HG02885 (cell line): Measurements from ENCODE around the gene NOTUM.
"Not testable (repeated sequence)": the region's sequence is repeated elsewhere in the genome, so short reads cannot be mapped to it uniquely, and the experiment has no call there.

Experiments
- ATAC-seq: cut with Tn5 transposase; IDR thresholded peaks from one replicate; pipeline ENCODE4 v1.9.1; 2021; ENCODE audit warnings: mild to moderate bottlenecking; ENCODE audit not compliant: unreplicated experiment, poor library complexity

Gene NOTUM

DNA sequence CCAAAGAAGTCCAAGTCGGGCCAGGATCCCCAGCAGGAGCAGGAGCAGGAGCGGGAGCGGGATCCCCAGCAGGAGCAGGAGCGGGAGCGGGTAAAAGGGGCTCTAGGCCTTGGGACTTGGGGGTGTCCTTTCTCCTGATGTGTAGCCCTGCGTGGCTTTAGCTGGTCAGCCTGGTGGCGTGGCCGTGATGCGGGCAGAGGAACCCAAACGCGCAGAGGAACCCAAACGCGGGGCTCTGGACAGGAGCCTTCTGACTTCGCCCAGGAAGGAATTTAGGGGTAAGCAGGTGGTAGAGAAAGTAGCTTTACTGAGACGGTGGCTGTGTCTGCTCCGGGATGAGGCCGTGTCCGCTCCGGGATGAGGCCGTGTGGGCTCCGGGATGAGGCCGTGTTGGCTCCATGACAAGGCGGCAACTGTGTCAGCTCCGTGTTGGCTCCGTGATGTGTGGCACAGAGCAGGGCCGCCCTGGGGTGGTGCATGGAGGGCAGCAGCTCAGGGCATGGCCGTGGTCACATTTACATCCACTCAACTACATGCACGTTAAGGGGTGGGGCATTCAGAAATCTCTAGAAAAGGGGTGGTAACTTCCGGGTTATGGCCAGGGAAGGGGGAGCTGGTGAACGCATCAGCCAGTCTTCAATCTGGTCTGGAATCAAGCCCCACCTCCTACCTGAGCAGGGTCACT lies 35.9 kb upstream of the NOTUM start:
- ATAC-seq, result no peak

DNA sequence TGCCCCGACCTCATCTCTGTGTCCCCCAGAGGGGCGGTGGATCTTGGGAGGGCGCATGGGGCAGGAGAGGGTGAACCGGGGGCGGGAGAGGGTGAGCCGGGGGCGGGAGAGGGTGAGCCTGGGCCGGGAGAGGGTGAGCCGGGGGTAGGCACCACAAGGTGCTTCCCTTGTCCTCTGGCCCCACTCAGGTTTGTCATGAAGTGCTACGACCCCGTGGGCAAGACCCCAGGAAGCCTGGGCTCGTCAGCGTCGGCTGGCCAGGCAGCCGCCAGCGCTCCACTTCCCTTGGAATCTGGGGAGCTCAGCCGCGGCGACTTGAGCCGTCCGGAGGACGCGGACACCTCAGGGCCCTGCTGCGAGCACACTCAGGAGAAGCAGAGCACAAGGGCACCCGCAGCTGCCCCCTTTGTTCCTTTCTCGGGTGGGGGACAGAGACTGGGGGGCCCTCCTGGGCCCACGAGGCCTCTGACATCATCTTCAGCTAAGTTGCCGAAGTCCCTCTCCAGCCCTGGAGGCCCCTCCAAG lies 35.3 kb upstream of the NOTUM start:
- ATAC-seq, result no peak

DNA sequence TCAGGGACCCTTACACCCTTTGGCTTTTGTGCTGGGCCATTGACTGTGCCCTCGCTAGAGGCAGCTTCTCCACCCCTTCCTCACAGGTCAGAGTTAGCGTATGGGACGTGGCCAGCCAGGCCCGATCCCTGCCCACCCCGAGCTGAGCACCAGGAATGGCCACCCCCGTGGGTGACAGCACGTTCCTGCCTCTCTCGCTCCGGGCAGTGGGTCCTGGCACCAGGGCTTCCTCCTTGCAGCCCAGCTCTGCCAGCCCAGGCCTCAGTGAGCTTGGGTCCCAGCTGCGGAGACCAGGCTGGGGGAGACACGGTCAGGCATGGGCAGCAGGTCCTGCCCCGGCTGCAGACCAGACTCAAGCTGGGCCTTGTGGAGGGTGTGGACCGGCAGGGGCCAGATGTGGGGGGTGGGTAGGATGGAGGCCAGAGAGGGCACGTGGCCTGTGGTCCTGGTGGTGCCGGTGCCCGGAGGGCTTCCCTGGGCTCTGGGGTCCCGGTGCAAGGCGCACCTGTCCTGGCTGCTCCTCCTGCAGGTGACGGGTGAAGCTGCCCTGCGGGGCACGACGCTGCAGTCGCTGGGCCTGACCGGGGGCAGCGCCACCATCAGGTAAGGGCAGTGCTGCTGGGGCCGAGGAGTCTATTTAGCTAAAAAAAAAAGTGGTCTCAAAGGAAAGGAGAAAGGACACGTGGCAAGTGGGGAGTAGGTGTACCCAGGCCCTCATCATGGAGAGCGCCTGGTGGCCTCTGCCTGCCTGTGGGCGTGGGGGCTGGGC lies 34.7 kb upstream of the NOTUM start:
- ATAC-seq, result no peak

DNA sequence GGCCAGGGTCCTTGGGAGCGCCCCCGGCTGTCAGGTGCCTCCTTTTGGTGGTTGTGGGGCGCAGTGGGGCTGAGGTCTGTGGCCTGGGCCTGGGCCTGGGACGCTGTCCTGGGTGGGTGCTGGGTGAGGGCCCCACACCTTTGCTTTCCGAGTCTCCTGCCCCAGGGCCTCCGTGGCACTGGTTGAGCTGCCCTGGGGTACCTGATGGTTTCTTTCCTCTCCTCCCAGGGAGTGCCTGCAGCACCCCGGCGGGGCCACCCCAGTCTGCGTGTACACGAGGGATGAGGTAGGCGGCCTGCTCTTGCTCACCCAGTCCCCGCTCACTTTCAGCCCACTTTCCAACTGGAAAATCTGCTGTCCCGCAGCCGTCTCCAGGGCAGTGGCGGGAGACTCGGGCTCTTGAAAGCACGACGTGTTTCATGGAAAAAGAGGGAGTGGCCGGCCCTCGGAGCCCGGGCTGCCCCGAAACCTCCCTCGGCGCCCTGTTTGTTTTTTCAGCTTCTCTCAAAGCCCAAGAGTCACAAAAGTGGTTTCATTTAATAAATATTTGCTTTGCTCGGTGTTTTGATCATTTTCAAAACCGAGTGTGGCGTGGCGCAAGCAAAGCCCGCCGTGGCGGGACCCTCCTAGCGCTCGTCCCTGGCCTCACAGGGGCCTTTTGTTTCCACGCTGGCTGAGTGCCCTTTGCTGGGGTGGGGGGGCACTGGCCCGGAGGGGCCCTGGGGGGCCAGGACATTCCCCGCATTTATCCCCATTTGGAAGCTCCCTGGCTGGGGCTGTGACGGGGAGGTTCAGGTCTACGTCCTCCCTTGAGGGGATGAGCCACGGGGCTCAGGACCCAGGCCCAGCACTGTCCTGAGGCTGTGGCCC lies 33.8 kb upstream of the NOTUM start:
- no peak for ATAC-seq

DNA sequence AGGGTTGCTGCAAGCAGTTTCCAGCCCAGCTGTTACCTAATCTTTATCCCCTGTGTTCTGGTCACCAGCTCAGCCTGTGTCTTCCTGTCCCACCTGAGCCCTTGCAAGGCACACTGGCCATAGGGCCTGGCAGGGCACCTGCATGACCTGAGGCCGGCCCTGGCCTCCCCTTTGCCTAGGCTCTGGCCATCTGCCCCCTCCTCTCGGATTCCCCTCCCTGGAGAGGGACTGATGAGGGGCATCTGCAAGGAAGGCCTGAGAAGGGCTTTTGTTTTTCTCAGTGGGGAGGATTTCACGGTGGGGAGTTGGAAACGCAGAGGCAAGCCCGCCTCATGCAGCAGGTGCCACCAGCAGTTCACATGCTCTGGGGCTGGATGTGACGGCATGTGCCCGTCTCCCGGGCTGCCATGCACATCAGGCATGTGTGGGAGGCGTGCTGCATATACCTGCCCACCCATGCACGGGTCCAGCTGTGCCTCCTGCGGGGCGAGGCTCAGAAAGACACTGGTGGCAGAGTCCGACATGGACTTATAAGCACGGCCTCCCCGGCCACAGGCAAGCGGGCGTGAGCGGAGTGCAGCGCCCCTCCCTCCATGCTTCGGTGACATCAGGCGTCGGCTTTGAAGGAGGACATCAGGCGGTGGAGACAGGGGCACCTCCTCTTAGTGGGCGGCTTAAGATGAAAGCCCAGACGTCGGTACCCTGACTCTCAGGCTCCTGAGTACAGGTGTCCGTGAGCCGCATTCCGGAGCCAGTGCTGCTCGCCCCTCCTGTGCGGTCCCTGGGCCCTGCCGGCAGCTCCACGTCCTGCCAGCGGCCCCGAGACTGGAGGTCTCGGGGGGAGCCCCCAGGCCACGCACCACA lies 33.0 kb upstream of the NOTUM start:
- no peak for ATAC-seq

DNA sequence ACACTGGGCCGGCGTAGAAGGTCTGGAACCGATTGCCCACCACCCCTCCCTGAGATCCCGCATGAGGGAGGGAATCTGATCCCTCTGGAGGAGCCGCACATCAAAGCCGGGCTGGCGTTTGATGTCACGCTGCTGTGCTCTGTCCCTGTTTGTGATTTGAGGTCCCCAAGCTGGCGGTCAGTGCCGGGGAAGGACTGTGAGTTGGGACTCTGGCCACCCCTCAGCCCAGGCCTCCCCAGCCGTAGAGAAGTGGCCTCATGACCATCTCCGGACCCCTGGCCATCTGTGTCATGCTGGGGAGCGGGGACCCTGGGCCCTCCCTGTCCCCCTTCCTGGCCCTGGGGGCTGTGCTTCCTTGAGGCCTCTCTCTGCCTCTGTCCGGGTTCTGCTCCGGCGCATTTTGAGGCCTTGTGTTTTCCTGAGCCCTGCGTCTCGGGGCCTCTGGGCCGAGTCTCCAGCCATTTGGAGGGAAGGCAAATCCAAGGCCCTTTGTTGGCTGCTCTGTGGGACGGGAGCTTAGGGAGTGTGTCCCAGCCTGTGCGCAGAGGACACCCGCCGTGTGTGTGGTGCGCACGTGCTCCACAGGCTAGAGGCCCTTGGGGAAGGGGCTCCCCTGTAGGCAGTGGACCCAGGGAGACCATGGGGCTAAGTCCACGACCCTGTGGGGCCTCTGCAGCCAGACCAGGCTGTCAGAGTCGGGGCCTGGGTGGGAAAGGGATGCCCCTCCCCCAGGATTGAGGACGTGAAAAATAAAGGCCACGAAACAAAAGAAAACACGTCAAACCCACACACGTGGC lies 31.5 kb upstream of the NOTUM start:
- no peak for ATAC-seq

DNA sequence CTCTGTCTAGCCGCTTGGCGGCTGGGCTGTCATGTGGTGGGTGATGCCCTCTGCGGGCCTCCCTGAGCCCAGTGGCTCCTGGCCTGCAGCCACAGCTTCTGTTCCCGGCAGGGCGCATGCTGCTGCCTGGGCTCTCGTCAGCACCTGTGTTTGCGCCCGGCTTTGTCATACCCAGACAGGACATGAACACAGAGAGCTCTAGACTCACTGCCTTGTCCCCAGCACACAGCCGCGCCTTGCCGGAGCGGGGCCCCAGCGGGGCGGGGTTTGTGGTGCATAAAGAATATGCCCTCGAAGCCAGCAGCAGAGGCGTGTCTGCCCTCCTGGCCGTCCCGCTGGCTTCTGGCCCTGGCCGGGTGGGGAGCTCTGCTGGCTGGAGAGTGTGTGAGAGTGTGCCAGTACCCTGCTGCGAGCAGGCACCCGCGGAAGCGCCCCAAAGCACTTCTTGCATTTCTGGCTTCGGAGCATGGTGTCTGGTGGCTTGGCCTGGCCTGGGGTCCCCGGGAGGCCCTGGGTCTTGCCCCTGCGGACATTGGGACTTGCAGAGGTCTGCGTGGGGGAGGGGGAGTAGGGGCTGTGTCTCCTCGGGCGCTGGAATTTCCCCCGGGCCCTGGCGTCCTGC lies 30.8 kb upstream of the NOTUM start:
- ATAC-seq, result no peak

DNA sequence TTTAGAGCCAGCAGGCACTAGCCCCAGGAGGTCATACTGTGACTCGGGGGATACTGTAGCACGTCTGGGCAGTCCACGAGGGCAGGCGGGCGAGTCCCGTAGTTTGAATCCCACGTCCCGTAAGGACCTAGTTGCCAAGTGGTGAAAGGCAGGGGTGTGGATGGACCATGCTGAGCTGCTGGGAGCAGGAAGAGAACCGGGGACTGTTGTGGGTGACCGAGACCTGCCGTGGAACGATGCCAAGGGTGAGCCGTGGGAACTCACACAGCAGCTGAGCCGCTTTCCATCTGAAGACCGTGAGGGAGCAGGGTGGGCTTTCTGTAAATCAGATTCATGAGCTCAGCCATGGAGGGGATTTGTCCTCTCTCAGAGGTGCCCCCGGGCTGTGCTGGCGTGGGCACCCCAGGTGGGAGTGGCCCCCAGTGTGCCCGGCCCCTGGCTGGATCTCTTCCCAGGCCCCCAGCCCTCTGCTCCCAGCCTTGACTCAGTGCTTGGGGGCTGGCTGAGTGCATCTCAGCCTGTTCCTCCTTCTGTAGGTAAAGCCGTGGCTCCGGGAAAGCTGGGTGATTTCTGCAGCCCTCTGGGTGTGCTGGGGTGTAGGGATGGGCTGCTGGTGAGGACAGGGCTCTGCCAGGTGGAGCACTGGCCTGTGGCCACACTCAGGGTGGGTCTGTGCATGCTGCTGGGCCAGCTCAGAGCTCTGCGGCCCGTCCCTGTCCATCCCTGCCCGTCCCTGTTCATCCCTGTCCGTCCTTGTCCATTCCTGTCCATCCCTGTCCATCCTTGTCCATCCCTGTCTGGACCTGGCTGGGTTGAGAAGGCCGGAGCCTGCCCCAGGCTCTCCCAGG lies 30.1 kb upstream of the NOTUM start:
- no peak for ATAC-seq

DNA sequence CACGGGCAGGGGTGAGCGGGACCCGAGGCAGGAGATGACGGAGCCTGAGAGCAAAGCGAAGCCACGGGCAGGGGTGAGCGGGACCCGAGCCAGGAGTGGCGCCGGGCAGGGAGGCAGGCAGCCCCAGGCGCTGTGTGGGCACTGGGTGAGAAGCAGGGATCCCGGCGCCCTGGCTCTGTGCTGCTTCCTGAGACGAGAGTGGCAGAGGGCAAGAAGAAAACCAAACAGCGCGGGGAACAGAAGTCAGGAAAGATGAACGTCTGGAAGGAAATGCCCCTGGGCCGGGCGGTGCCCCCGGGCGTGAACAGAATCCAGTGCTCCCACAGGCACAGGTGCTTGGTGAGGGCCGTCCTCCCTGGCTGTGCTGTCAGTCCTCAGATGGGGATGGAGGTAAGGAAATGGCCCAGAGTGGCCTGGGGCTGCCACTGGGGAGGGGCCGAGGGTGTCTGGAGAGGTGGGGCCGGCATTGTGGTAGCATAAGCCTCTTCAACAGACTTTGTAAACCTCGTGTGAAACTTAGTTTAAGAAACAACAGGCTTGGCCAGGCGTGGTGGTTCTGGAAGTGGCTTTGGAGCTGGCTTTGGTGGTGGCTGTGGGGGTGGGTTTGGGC lies 26.3 kb upstream of the NOTUM start:
- no peak for ATAC-seq

DNA sequence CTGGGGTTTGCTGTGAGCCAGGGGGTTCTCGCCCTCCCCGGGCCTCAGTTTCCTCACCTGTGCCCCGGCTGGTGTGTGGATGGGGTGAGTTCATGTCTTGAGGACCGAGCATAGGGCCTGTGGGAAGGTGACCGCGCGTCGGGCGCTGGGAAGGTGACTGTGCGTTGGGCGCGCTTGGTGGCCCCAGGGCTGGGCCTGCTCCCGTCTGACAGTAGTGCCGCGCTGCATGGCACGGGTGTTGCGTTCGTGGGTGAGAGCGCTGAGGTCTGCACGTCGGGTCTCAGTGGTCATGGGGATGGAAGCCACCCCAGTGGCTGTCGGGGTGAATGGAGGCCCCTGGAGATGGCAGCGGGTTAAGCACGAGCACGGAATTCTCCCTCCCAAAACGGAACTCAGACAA lies 25.6 kb upstream of the NOTUM start:
- ATAC-seq, result no peak

DNA sequence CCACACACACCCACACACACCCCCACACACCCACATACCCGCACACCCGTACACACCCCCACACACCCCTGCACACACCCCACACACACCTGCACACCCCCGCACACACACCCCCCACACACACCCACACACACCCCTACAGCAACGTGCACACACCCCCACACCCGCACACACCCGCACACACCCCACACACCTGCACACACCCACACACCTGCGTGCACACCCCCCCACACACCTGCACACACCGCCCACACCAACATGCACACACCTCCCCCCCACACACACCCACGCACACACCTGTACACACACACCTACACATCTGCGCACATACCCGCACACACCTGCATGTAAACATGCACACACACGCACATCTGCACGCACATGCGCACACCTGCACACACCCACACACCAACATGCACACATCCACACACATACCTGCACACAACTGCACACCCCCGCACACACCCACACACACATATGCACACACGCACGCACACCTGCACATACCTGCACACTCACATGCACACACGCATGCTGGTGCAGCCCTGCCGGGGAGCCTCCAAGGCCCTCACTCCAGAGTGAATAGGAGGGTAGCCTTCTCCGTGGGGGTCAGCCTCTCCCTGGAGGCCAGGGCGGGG lies 23.9 kb upstream of the NOTUM start:
- ATAC-seq, result no peak

DNA sequence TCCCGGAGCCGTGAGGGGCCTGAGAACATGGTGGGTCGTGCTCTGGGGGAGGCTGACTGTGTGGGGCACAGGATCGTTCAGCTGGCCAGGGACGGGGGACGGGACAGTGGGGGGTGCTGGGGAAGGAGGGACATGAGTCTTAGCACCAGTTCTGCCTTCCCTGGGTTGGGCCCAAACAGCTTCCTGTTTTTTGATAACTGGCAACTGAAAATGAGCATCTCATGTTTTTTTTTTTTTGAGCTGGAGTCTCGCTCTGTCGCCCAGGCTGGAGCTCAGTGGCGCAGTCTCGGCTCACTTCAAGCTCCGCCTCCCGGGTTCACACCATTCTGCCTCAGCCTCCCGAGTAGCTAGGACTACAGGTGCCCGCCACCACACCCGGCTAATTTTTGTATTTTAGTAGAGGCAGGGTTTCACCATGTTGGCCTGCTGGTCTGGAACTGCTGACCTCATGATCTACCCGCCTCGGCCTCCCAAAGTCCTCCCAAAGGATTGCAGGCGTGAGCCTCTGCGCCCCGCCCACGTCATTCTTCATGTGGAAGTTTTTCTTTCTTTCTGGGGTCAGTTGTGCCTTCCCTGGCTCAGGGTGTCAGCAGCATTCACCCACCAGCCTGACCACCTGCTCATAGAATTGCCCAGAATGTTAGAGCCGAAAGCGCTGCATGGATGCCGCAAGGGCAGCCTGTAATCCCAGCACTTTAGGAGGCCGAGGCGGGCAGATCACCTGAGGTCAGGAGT lies 22.8 kb upstream of the NOTUM start:
- ATAC-seq, result no peak

DNA sequence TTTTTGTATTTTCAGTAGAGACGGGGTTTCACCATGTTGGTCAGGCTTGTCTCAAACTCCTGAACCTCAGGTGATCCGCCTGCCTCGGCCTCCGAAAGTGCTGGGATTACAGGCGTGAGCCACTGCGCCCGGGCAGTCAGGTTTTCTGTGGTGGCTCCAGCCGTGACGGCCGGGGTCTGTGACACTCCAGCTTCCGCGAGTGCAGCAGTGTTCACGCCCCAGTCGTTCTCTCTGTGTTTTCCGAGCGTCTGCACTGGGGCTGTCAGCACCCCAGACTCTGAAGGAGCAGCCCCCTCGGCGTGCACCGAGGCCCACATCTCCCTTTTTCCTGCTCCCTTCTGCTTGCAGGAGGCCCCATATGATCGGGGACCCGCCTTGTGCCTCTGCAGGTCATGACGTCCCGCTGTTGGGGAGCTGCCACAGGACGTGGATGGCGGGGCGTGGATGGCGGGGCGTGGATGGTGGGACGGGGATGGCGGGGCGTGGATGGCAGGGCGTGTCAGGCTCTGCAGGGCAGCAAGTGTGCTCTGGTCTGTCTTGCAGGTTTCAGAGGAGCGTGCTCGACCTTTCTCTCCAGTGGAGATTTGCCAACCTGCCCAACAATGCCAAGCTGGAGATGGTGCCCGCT lies 22.1 kb upstream of the NOTUM start:
- no peak for ATAC-seq

DNA sequence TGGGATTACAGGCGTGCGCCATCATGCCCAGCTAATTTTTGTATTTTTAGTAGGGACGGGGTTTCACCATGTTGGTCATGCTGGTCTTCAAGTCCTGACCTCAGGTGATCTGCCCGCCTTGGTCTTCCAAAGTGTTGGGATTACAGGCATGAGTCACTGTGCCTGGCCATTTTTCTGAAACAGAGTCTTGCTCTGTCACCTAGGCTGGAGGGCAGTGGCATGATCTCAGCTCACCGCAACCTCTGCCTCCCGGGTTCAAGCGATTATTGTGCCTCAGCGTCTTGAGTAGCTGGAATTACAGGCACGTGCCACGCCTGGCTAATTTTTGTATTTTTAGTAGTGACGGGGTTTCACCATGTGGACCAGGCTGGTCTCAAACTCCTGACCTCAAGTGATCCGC lies 20.5 kb upstream of the NOTUM start:
- not testable (repeated sequence) for ATAC-seq

DNA sequence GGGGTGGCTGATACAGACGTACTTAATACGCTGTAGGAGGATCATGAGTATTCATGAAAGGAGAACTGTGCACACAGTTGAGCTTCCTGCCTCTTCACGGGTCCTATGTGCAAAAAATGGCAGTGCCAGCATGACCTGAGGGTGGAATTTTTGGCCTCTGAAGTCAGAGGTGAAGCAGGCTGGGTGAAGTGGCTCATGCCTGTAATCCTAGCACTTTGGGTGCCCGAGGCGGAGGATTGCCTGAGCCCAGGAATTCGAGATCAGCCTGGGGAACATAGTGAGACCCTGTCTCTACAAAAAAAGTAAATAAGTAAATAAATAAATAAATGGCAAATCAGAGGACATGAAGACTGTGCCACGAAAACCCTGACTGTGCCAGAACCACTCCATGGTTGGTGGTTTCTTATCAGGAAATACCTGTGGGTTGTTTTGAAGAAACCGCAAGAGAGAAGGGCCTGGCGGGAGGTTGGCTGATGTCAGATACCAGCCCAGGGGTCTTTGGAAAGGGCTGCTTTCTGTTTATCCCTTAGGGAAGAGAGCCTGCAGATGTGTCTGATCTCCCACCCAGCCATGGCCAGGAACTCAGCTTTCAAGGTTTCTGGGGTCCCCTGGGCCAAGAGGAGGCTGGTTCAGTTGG lies 19.8 kb upstream of the NOTUM start:
- ATAC-seq, result no peak
